Nucleus accumbens (tissue), 56 donors: ENCODE results near the gene OR2C3.
"Not testable (repeated sequence)": the region's sequence is repeated elsewhere in the genome, so short reads cannot be mapped to it uniquely, and the experiment has no call there.

Experiments
- DNase-seq, 56 donors: peaks; one replicate each; lab custom pipeline; 2025; lab: John Stamatoyannopoulos, UW

The OR2C3 gene

DNA sequence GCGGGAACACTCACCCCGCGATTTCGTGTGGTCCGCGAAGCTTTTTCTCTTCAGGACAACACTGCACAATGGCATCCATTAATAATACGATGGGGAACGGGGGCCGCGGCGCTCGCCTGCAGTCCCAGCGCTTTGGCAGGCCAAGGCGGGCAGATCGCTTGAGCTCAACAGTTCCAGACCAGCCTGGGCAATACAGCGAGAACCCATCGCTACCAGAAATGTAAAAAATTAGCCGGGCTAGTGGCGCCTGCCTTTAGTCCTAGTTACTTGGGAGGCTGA is 17.7 kb downstream of the OR2C3 start:
- no peak for DNase-seq

GRCh38 chr1:247517795-247518612 is 18.2 kb downstream of the OR2C3 start:
- DNase-seq = no peak

- no peak for DNase-seq
Observed at GRCh38 chr1:247506831-247507230, 29.4 kb downstream of the OR2C3 start.

DNA sequence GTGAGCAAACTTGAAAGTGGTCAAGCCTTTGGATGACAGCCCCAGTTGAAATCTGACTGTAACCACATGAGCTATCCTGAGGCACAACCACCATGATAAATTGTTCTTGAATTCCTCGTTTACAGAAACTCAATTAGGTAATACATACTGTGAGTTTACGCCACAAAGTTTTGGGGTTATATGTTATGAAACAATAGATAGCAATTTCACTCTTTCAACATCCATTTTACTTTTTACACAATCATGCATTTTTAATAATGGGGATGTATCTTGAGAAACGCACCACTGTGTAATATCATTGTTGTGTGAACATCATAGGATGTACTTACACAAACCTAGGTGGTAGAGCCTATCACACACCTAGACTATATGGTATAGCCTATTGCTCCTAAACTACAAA is 35.4 kb downstream of the OR2C3 start:
- DNase-seq = no peak

DNA sequence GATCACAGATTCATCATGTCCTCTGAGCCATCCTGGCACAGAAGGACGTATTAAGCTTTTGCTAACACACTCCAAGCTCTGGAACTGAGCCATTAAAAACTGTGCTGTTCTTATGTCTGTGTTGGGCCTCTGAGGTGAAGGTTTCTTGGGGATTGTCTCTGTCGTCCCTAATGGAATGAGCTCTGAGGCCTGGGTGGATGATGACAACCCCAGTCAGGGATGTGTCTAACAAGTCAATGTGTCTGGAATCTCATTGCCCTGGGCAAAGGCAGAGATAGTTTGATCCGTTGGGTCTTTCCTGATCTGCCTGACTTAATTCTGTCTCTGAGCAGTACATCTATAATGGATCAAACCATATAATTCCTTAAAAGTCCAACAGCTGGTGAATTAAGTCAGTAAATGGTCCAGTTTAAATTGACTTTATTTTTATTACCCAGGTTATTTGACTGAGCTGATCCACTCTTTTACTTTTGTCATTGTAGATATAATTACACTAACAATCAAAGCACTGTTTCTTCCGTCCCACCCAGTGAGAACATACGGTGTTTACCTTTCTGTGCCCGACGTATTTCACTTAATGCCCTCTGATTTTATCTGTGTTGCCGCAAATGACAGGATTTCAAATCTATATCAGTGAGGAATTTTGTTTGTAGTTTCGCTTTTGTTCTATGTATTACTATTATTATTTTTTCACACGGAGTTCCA is 39.5 kb downstream of the OR2C3 start:
- DNase-seq = no peak

- no peak for DNase-seq
Observed at GRCh38 chr1:247494767-247495166, 41.5 kb downstream of the OR2C3 start.

DNA sequence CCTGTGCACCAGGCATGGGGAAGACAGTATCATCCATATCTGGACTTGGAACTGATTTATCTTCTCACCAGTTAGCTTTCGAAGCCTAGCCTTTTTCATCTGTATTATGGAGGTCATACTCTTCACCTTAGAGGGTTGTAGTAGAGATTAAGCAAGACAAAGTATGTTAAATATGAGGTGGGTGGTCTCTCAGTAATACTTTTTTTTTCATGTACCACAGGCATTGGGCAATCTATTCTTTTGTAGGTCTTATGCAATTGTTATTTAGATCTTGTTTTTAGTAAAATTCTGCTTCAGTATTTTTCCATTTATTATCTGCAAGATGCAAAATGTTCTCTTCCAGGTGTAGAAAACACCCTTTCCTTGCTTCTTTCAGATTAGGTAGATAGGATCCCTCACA is 43.1 kb downstream of the OR2C3 start:
- DNase-seq = no peak

- DNase-seq = no peak
Observed at GRCh38 chr1:247491328-247491727, 44.9 kb downstream of the OR2C3 start.

DNA sequence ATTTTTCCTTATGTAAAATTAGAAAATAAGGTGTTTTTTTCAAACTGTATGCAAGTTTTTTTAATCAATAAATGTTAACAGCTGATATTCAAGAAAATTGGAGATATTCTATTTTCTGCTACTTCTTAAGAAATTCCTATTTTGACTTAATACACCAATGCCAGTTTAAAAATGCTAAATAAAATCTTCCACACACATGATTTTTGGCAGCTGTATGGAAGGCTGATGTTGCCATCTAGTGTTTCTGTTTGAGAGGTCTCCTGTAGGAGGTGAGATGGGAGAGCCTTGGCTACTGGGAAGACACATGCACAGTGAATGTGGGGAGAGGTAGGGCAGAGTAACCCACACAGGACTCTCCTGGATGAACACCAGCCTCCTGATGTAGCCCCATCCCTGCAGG is 49.2 kb downstream of the OR2C3 start:
- DNase-seq = peak in 9 of 56 donors; percentile 1 to 23 (median 6)

- DNase-seq = no peak
Observed at GRCh38 chr1:247482747-247483146, 53.5 kb downstream of the OR2C3 start.

GRCh38 chr1:247476328-247477058 is 59.7 kb downstream of the OR2C3 start:
- DNase-seq = not testable (repeated sequence)

- DNase-seq = no peak
Observed at GRCh38 chr1:247475793-247476192, 60.4 kb downstream of the OR2C3 start.
